GM19467 (cell line): ENCODE results near the gene IRF1.
A peak's percentile ranks its signal among the peaks of the same experiment; 100 is the strongest.

ENCODE experiments used
- ATAC-seq: cut with Tn5 transposase; IDR thresholded peaks from one replicate; pipeline ENCODE4 v1.9.1; 2021; ENCODE audit warnings: mild to moderate bottlenecking, moderate library complexity; ENCODE audit not compliant: unreplicated experiment

The IRF1 gene

DNA sequence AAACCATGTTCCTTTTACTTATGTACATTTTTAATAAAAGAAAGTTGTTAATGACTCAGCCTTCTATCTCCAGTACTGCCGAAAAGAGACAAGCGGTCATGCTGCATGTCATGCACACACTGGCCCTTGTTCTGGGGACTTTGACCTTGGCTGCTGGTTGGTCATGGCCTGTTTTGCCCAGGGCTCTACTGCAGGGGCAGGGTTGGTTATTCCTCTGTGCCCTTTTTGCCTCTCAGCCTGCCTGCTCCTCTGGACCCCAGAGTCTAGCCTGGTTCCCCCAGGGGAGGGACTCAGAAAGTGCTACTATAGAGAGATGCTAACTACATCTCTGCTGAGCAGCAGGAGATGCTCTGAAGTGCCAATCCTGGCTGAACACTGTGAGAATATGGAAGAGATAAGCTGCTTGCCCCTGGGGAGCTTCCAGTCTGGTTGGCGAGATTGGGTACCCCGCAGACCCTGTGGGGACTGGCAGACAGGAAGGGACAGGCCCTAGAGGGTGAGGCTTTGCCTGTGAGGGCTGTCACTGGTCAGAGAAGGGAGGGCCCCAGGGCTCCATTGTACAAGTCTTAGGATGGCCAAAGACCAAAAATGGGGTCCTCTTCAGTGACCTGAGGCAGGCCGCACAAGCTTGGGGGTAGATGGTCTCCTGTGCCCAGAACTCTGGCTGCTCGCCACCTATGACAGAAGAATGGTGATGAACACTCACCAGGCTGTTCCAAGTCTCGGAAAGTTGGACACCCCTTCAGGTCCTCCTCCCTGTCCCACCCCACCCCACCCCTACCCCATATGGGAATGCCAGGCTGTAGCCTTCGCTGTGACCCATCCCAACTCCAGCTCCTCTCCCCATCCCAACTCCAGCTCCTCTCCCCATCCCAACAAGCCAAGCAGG lies 14.3 kb downstream of the IRF1 start:
- no peak for ATAC-seq

DNA sequence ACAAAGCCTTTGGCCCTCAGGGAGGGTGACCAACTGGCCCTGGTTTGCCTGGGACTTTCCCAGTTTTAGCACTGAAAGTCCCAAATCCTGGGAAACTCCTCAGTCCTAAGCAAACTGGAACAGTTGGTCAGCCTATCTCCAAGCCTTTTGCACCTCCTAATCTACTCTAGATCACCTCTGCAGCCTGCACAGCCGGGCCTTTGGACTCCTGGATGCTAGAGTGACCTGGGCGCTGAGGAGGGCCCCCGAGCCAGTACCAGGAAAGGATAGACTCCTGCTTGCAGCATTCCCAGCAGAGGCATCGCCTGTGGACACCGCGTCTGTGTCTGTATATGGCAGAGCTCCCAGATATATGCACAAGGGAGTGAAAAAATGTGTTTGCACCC lies 15.1 kb downstream of the IRF1 start:
- ATAC-seq, result no peak

- no peak for ATAC-seq
Measured at GRCh38 chr5:132474881-132475496, 15.6 kb downstream of the IRF1 start.

DNA sequence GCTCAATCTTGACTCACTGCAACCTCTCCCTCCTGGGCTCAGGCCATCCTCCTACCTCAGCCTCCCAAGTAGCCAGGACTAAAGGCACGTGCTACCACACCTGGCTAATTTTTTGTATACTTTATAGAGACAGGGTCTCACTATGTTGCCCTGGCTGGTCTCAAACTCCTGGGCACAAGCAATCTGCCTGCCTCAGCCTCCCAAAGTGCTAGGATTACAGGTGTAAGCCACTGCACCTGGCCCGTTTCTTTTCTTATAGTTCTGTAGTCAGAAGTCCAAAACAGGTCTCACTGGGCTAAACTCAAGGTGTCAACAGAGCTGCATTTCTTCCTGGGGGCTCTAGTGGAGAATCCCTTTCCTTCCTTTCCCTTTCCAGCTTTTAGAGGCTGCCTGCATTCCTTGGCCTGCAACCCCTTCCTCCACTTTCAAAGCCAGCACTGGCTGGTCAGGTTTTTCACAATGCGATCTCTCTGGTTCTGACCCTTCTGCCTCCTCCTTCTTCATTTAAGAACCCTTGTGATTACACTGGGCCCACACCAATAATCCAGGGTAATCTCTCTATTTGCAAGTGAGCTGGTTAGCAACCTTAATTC lies 16.3 kb downstream of the IRF1 start:
- no peak for ATAC-seq

DNA sequence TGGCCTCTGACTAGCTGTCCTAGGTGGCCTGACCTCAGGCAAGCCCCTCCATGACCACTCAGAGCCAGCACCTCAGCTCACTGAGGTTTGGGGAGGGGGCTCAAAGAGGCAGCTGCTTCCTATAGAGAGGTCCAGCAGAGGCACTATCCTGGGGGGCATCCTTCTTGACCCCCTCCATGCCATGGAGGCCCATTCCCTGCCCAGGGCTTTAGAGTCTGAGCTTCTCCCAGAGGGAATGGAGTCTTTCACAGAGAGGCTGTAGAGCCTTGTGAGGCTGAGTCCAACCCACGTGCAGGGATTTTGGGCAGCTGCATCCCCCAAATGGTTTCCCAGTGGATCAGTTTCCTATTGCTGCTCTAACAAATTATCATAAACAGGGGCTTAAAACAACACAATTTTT lies 16.9 kb downstream of the IRF1 start:
- no peak for ATAC-seq

DNA sequence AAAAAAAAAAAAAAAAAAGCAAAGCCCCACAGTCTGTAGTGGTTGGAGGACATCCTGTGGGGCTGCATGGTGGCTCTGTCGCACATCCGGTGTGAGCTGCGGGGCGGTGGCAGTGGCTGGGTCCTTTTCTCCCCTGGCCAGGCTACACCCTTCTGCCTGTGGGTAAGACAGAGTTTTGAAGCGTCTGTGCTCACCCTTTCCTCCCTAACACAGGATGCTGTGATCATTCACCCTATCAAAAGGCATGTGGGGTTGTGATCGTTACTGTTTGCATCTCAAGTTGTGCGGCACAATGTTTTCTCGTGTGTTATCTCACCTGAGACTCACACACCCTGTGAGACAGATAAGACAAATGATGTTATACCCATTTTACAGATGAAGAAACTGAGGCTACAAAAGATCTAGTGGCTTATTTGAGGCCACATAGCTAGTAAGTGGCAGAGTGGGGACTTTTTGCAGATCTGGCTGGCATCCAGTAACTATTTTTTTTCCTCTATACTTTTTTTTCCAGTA lies 17.5 kb downstream of the IRF1 start:
- ATAC-seq, result peak; percentile 72

DNA sequence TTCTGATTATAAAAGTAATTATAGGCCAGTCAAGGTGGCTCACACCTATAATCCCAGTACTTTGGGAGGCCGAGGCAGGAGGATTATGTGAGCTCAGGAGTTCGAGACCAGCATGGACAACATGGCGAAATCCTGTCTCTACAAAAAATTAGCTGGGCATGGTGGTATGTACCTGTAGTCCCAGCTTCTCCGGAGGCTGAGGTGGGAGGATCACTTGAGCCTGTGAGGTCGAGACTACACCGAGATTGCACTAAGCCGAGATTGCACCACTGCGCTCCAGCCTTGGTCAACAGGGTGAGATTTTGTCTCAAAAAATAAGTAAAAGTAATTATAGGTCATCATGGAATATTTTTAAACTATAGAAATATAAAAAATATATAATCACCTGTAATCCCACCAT lies 18.1 kb downstream of the IRF1 start:
- no peak for ATAC-seq

- no peak for ATAC-seq
Measured at GRCh38 chr5:132471944-132472343, 18.6 kb downstream of the IRF1 start.

DNA sequence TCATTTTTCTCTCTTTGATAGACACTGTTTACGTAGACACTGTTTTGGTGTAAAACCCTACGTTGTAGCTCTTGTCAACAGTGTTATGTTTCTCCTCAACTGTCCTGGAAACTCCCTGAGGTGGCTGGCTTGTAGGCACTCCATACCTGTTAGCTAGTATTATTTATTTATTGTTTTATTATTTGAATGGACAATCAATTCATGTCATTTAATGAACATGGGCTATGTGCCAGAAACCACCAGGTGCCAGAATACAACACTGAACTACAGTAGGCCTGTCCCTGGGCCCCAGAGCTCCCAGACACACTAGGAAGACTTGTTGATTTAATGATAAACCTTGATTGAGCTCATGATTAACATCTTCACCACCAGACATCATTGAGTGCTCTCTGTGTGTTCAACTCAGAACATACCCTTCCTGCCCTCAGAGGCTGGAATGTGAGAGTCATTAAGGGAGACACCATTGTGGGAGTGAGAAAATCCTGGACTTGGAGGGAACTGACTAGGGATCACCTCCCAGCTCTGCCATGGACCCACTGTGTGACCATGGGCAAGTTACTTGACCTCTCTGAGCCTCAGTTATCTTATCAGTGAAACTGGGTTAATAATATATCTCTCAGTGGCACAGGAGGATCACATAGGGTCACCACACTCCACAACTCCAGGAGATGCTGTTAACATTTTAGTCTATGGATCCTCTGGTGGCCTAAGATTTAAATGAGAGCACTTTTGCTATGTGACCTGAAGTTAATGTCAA lies 19.2 kb downstream of the IRF1 start:
- ATAC-seq, result no peak

- no peak for ATAC-seq
Measured at GRCh38 chr5:132470596-132470995, 20.0 kb downstream of the IRF1 start.

DNA sequence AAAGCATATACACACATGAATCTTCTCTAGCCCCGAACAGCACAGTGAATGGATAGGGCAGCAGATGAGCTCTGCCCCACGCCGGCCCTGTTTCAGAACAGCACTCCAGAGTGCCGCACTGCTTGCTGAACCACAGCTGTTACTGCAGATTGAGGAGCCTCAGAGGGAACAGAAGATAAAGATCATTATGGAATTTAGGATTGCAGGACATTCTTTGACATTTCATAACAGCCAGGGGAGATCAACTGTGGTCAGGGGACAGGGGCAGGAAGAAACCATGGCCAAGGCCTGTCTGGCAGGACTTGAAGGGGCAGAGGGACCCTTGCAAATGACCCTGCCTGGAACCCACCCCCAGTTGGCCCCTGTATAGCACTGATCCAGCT lies 20.6 kb downstream of the IRF1 start:
- no peak for ATAC-seq

GRCh38 chr5:132469380-132470009 lies 21.1 kb downstream of the IRF1 start:
- ATAC-seq, result no peak

DNA sequence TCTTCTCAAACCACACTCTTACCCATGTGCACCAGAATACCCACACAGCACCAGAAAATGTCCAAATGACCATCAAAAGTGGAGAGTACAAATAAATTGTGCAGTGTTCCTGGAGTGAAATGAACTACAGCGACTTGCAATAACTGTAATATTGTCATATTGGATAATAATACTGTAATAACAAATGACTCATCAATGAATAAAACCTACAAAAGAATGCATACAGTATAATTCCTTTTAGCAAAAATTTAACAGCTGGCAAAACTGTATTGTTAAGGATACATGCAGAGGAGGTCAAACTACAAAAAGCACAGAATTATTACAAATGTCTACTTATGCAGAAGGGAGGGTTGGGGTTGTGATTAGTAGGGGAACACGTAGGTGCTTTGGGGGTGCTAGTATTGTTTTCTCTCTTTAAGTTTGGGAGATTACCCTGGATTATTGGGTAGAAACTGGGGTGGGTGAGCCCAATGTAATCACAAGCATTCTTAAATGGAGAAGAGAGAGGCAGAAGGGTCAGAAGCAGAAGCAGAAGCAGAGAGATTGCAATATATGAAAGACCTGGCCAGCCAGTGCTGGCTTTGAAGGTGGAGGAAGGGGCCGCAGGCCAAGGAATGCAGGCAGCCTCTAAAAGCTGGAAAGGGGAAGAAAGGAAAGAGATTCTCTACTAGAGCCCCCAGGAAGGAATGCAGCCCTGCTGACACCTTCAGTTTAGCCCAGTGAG lies 21.8 kb downstream of the IRF1 start:
- no peak for ATAC-seq

- ATAC-seq, result peak; percentile 31
Measured at GRCh38 chr5:132467287-132467984, 23.1 kb downstream of the IRF1 start.

DNA sequence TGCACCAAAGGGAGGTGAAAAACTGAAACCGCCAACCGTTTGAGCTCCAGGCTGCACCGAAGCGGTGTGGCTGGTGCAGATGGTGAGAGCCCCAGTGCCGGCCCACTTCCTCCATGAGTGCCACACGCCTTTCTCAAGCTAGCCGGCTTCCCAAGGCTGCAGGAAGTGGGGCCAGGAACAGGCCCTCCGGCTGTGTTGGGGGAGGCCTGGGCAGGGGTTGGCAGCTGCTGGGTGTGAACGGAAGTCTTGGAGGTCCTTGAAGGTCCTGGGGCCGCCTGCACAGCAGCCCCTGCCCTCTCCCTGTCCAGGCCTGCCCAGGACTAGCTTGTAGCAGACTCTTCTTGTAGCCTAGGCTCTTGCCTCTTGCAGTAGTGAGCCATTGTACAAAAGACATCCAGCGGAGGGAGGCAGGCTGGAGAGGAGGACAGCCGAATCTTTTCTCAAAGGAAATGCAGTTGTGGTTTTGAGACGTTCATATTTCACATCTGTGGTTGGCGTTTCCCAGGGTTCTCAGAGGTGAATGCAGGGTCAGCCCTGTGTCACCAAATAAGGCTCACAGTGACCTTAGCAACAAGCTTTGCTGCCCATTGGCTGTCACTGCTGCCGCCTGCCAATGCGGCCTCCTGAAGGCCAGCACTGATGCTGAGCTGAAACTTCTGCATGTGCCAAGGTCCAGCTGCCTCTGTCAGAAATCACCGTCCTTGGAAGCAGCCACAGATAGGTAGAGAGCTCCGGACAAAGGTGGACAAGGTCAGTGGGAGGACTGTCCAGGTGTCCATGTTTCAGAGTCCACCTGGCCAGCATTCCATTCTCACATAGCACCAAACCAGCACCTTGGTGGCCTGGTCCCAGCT lies 23.9 kb downstream of the IRF1 start:
- peak; percentile 50 for ATAC-seq

DNA sequence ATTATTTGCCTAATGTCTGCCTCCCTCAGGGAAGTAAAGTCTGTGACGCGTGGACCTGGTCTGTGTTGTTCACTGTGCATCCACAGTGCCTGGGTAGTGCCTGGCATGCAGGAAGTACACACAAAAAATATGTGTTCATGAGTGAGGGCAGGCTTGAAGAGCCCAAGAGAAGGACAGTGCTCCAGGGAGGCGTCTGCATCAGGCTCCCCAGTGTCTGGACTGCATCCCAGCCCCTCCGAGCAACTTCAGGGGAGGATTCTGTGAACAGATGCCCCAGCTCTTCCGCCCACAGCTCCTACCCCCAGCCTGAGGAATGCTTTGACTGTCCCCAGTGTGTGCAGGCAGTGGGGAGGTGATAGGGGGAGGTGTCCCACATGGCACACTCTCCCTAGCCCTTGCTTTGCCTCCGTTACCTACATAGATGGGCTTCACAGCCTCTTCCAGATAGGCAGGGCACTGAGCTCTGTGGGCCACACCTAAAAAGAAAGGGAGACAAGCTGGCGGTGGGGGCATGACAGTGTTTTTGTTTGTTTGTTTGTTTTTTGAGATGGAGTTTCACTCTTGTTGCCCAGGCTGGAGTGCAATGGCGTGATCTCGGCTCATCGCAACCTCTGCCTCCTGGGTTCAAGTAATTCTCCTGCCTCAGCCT lies 25.4 kb downstream of the IRF1 start:
- ATAC-seq, result no peak

DNA sequence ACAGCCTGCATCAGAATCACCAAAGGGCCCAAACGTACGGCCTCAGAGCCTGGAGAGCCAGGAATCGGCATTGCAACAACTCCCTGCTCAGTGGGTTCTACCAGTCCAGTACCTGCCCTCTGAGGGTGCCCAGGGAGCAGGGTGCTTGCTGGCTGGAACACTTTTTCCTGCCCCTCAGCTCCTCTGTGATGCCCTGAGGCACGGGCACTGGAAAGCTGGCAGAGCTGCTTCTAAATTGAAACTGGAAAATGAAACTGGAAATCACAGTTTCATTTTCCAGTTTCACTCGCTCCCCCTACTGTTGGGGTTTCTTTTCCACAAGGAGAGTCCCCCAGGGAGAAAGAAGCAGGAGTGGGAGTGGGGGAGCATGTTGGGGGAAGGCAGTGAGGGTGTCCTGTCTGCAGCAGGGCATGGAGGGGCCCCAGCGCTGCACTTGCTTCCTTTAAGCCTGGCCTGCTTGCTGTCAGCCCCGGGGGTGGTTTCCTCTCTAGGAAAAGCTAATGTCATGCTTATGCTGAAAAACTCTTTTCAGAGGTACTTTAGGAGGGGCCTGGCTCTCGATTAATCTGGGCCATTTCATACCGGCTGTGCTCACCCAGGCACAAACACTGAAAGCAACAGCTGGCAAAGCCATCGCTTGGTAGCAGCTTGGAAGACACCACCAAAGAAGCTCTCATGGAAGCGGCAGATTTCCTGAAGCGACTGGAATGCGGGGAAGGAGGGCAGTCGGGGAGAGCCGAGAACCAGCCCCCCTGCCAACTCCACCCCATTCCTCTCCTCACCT lies 26.2 kb downstream of the IRF1 start:
- no peak for ATAC-seq
